ENCODE data around the gene STIMATE. TPM values are rescaled to one million over a fixed set of nuclear protein-coding genes. Genes with fewer than 3 reads are reported as not detected.

The STIMATE gene
- total RNA-seq, 1 experiment from 2014 or later, result 13.5 TPM

DNA sequence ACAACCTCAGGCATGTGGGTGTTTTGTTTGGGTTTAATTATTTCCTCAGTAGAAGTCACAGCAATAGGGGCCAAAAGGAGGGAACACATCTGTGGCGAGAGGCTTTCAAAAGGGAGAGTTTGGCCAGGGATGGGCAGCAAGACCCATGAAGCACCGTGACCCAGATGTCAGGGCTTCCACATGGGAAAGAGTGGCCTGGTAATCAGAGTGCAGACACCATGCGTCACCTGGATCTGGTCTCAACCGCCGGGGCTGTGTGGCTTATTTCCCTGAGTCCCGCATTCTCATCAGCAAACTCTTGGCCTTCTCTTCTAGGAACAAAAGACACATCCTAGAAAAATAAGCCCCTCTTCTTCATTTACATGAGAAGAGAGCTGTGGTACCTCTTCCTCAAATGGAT is 50.1 kb downstream of the STIMATE start:
- H3K4me3 ChIP-seq (ENCODE audit: low read depth, low read length), result no peak overlapping the region

DNA sequence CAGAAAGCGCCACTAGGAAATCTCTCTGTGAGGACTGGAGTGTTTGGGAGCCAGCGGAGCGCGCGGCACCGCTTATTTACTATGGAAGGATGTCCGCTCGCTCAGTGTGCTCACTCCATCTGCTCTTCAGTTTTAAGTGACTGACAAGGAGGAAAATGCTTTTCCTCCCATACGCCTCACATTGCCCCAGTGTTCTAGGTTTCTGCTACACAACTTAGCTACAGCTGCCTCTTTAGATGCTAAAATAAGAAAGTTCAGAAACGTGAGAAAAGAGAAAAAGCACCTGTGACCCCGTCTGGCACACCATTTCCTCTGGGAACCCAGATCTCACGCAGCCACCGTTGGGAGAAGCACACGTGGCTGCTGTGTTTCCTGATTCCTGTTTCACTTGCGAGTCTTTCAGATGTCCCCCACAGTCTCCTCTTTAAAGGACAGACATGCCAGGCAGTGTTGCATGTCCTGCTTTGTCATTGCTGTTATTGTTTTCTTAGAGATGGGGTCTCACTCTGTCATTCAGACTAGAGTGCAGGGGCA is 50.8 kb downstream of the STIMATE start:
- no peaks in the 10 kb centered on the region for H3K27me3 Mint-ChIP-seq (ENCODE audit: insufficient read depth, unreplicated experiment)
- no peaks in the 10 kb centered on the region for H3K27me3 ChIP-seq (replicated peaks; ENCODE audit: control insufficient read depth, insufficient read depth, low read length)
- H3K4me1 Mint-ChIP-seq (ENCODE audit: low read depth, unreplicated experiment), result no peaks in the 10 kb centered on the region
- intact Hi-C loops (cut with micrococcal nuclease; ENCODE audit: unreplicated experiment), result no loop called here
- ChIA-PET POLR2A (interaction anchor here (0.6 to 0.7 kb wide), 2 partner anchors 25 to 1160 kb away, joined by 3 to 4 read pairs; no protein-coding TSS in a partner anchor), CTCF (interaction anchor here (0.6 kb wide), 1 partner anchor 144 kb away, joined by 4 read pairs; no protein-coding TSS in a partner anchor)
- H3K36me3 Mint-ChIP-seq (ENCODE audit: insufficient read depth, unreplicated experiment), result peaks cover 11% of the 10 kb centered on the region
- DNase-seq, result no peak
- TF ChIP-seq, protein P1, sequence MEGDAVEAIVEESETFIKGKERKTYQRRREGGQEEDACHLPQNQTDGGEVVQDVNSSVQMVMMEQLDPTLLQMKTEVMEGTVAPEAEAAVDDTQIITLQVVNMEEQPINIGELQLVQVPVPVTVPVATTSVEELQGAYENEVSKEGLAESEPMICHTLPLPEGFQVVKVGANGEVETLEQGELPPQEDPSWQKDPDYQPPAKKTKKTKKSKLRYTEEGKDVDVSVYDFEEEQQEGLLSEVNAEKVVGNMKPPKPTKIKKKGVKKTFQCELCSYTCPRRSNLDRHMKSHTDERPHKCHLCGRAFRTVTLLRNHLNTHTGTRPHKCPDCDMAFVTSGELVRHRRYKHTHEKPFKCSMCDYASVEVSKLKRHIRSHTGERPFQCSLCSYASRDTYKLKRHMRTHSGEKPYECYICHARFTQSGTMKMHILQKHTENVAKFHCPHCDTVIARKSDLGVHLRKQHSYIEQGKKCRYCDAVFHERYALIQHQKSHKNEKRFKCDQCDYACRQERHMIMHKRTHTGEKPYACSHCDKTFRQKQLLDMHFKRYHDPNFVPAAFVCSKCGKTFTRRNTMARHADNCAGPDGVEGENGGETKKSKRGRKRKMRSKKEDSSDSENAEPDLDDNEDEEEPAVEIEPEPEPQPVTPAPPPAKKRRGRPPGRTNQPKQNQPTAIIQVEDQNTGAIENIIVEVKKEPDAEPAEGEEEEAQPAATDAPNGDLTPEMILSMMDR (IDR thresholded peaks at IDR 0.05; ENCODE audit: insufficient read depth in 1 of 2, low read depth in 1 of 2, low read length in 1 of 2, severe bottlenecking in 1 of 2, unreplicated experiment in 1 of 2), result no peak
- no peak overlapping the region for H3K4me3 Mint-ChIP-seq (ENCODE audit: unreplicated experiment)
- H3K36me3 ChIP-seq (ENCODE audit: control insufficient read depth, insufficient read depth, low read length), result peaks cover 2% of the 10 kb centered on the region; the same call in 1 of the 2 replicates
- H3K4me3 ChIP-seq (ENCODE audit: low read depth, low read length), result no peak overlapping the region
- H3K9me3 ChIP-seq, result no peaks in the 10 kb centered on the region
- no peaks in the 10 kb centered on the region for H3K9me3 Mint-ChIP-seq (ENCODE audit: unreplicated experiment)
- BruUV-seq (replicated peaks), result no TSS peak
- no peak overlapping the region for H3K27ac Mint-ChIP-seq (ENCODE audit: unreplicated experiment)
- no peaks in the 10 kb centered on the region for H3K4me1 ChIP-seq

More for the DNA sequence above, 50.1 kb downstream of the STIMATE start:
- TF ChIP-seq, protein P1 (IDR thresholded peaks at IDR 0.05; ENCODE audit: insufficient read depth in 1 of 2, low read depth in 1 of 2, low read length in 1 of 2, severe bottlenecking in 1 of 2, unreplicated experiment in 1 of 2), result no peak
- Mint-ChIP-seq H3K4me1 (ENCODE audit: low read depth, unreplicated experiment) (peaks cover 4% of the 10 kb centered on the region), H3K9me3 (ENCODE audit: unreplicated experiment) (no peaks in the 10 kb centered on the region), H3K36me3 (ENCODE audit: insufficient read depth, unreplicated experiment) (peaks cover 6% of the 10 kb centered on the region), H3K4me3 (ENCODE audit: unreplicated experiment) (no peak overlapping the region), H3K27me3 (ENCODE audit: insufficient read depth, unreplicated experiment) (no peaks in the 10 kb centered on the region), H3K27ac (ENCODE audit: unreplicated experiment) (no peak overlapping the region)
- ChIA-PET CTCF (no interaction called here), POLR2A (interaction anchor here (0.7 kb wide), 1 partner anchor 26 kb away, joined by 4 read pairs; no protein-coding TSS in a partner anchor)
- Histone ChIP-seq H3K36me3 (ENCODE audit: control insufficient read depth, insufficient read depth, low read length) (peaks cover 2% of the 10 kb centered on the region; the same call in 1 of the 2 replicates), H3K4me1 (no peaks in the 10 kb centered on the region), H3K9me3 (no peaks in the 10 kb centered on the region), H3K27me3 (replicated peaks; ENCODE audit: control insufficient read depth, insufficient read depth, low read length) (no peaks in the 10 kb centered on the region)
- no peak for DNase-seq
- BruUV-seq (replicated peaks), result no TSS peak
- intact Hi-C loops (cut with micrococcal nuclease; ENCODE audit: unreplicated experiment), result no loop called here

DNA sequence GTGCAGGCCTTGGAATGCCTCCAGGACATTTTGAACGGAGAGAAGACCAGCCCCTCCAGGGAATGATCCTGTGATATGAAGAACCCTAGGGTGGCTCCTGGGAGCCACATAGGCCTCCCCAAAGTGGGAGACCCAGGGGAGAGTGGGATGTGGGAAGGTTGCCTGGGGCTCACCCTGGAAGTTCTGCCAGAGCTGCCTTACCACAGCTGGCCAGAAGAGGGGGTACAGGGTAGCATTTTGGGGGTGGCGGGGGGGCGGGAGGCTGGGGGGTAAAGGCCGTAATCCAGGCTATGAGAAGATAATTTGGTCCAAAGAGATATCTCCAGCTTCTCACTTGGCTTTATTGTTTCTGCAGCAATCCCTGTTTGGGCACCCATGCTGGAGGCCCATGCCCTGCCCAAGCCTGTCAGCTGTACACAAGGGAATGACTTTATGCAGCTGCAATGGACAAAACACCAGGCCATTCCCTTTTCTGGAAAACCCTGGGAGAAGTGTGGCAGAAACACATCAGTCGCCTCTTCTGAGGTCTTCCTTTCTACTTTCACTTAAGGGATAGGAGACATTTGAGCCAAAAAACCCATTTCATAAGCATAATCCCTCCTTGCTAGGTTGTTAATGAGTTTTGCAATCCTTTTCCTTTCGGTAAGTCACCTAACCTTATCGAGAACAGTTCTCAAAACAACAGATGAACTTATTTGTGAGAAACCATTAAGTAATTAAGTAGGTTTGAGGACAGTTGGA is 51.5 kb downstream of the STIMATE start:
- peaks cover 2% of the 10 kb centered on the region; the same call in 1 of the 2 replicates for H3K36me3 ChIP-seq (ENCODE audit: control insufficient read depth, insufficient read depth, low read length)
- H3K4me3 ChIP-seq (ENCODE audit: low read depth, low read length), result no peak overlapping the region
- H3K27ac Mint-ChIP-seq (ENCODE audit: unreplicated experiment), result no peak overlapping the region
- POLR2A ChIA-PET, result no interaction called here
- intact Hi-C loops (cut with micrococcal nuclease; ENCODE audit: unreplicated experiment), result no loop called here
- no peak overlapping the region for H3K4me3 Mint-ChIP-seq (ENCODE audit: unreplicated experiment)
- H3K27me3 ChIP-seq (replicated peaks; ENCODE audit: control insufficient read depth, insufficient read depth, low read length), result no peaks in the 10 kb centered on the region
- DNase-seq, result peak in 1 of 2 experiments; percentile 34
- CTCF ChIA-PET, result interaction anchor here (0.6 to 1.3 kb wide), 2 partner anchors 66 to 257 kb away, joined by 3 to 4 read pairs; no protein-coding TSS in a partner anchor
- no peaks in the 10 kb centered on the region for H3K9me3 Mint-ChIP-seq (ENCODE audit: unreplicated experiment)
- no peaks in the 10 kb centered on the region for H3K27me3 Mint-ChIP-seq (ENCODE audit: insufficient read depth, unreplicated experiment)
- TF ChIP-seq, protein P1 (IDR thresholded peaks at IDR 0.05; ENCODE audit: insufficient read depth in 1 of 2, low read depth in 1 of 2, low read length in 1 of 2, severe bottlenecking in 1 of 2, unreplicated experiment in 1 of 2), result peak; percentile 23 to 37
- H3K4me1 ChIP-seq, result no peaks in the 10 kb centered on the region
- no TSS peak for BruUV-seq (replicated peaks)
- no peaks in the 10 kb centered on the region for H3K4me1 Mint-ChIP-seq (ENCODE audit: low read depth, unreplicated experiment)
- peaks cover 6% of the 10 kb centered on the region for H3K36me3 Mint-ChIP-seq (ENCODE audit: insufficient read depth, unreplicated experiment)
- H3K9me3 ChIP-seq, result no peaks in the 10 kb centered on the region
